Activated CD8-positive, alpha-beta memory T cell treated with anti-CD3 and anti-CD28 coated beads for 24 hours (primary cell): Measurements from ENCODE around the gene ASS1.
A peak's percentile ranks its signal among the peaks of the same experiment; 100 is the strongest.
"Not testable (repeated sequence)": the region's sequence is repeated elsewhere in the genome, so short reads cannot be mapped to it uniquely, and the experiment has no call there.

ENCODE experiments used
- DNase-seq: peaks from one replicate; pipeline ENCODE4 v3.0.0-alpha.2; 2020

The ASS1 gene

GRCh38 chr9:130444565-130445221 is at the start of gene ASS1:
Gene ASS1, plus strand, starts transcription at chr9:130444961. Its CDS starts 7,268 bp downstream, at chr9:130452229.
- peak; percentile 72 for DNase-seq

DNA sequence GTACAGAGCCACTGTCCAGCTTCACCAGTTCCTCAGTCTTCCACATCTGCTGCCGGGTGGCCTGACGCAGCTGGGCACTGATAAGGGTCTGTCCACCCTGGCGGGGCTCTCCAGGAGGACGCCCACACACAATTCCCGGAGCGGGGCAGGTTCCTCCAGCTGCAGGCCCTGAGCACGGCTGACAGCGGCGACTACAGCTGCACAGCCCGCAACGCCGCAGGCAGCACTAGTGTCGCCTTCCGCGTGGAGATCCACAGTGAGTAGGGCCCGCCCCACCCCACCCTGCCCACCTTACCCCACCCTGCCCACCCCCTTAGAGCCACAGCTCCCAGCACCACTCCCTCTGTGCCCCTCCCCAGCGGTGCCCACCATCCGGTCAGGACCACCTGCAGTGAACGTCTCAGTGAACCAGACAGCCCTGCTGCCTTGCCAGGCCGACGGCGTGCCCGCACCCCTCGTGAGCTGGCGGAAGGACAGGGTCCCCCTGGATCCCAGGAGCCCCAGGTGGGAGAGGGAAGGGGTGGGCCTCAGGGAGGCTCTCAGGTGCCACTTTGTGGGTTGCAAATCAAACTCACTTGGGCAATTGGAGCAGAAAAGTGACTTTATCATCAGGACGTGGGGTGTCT is 48.8 kb upstream of the ASS1 start:
- DNase-seq: no peak

DNA sequence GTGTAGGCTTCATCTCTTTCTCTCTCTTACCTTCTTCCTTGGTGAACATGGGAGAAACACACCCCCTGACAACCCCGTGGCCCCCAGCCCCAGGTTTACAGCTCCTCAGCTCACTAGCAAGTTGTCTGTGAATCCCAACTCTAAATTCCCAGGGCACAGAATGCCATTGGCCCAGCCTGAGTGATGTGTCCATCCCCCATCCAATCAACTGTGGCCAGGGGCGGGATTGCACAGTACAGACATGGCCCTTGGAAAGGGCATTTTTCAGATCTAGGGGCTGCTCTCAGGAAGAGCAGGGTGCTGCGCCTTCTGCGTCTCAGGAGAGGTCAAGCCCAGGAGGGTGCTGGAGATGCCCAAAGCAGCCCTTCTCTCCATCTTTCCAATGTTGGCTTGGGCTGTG is 48.2 kb upstream of the ASS1 start:
- no peak for DNase-seq

DNA sequence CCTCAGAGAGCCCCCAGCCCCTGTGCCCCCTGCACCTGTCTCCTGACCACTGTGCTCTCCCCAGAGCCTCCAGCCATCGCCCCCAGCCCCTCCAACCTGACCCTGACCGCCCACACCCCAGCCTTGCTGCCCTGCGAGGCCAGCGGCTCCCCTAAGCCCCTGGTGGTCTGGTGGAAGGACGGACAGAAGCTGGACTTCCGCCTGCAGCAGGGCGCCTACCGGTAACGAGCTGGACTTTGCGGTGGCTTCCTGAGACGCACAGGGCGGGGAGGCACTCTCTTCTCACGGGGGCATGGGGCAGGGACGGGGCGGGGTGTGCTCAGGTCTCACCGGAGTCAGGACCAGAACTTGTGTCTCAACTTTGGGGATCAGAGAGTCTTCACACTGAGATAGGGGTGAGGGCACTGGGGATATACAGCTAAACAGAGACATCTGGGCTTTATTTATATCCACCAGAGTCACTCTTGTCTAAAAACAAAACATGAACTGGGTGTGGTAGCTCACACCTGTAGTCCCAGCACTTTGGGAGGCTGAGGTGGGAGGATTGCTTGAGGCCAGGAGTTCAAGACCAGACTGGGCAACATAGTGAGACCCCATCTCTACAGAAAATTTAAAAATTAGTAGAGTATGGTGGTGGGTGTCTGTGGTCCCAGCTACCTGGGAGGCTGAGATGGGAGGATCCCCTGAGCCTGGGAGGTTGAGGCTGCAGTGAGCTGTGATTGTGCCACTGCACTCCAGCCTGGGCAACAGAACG is 46.1 kb upstream of the ASS1 start:
- no peak for DNase-seq

GRCh38 chr9:130399768-130400167 is 45.0 kb upstream of the ASS1 start:
- DNase-seq: no peak

DNA sequence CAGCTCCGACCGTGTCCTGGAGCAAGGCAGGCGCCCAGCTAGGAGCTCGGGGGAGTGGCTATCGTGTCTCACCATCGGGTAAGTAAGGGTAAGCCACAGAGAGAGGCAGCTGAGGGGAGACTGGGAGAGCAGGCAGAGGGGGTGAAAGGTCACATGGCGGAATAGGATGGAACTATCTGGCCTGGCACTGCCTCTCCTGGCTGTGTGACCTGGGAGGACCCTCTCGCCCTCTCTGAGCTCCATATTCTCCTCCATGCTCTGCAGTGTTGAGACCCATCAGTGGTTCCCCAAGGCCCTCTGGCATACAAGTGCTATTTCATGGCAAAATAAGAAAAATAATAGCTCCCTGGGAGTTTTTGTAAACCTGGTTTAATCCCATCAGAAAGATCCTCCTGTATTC is 43.9 kb upstream of the ASS1 start:
- DNase-seq: no peak

- not testable (repeated sequence) for DNase-seq
Observed at GRCh38 chr9:130401742-130402141, 43.0 kb upstream of the ASS1 start.

DNA sequence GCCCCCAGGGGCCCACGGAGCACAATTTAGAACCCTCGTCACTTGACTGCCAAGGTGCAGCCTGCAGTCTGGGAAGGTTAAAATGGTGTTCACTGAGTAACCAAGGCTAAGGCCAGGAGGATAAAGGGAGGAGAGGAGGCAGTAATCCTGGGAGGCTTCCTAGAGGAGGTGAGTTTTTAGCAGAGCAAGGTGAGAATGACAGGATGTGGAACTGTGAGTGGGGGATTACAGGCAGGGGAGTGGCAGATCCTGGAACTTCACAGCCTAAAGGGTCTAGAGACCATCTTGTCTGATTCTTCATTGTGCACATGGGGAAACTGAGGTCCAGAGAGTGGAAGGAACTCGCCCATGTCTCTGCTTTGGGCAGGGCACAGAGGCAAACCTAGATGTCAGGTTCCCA is 42.5 kb upstream of the ASS1 start:
- DNase-seq: no peak

DNA sequence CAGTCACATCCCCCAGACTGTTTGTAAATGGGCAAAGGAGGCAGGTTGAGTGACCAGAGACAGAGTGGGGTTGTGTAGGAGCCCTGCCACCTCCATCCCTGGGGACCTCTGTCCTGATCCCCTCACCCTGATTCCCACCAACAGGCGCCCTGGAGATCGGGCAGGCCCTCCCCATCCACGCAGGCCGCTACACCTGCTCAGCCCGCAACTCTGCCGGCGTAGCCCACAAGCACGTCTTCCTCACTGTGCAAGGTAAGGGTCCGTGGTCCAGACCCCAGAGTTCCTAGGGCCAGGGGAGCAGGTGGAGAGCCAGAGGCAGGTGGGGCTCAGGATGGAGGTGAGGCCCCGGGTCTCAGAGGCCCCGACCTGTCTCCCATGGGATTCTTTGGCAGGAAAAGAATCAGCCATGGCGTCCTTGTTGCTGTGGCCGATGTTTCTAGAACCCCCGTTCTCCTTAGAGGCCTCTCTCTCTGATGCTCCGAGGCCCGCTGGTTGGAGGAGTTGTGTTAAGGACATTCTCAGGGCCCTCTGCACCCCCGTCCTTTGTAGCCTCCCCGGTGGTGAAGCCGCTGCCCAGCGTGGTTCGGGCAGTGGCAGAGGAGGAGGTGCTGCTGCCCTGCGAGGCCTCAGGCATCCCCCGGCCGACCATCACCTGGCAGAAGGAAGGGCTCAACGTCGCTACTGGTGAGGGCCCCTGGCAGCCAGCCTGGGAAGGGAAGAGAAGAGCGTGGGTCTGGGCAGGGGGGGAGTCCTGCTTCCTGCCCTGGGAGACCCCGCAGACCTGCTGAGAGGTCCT is 41.9 kb upstream of the ASS1 start:
- DNase-seq: no peak

DNA sequence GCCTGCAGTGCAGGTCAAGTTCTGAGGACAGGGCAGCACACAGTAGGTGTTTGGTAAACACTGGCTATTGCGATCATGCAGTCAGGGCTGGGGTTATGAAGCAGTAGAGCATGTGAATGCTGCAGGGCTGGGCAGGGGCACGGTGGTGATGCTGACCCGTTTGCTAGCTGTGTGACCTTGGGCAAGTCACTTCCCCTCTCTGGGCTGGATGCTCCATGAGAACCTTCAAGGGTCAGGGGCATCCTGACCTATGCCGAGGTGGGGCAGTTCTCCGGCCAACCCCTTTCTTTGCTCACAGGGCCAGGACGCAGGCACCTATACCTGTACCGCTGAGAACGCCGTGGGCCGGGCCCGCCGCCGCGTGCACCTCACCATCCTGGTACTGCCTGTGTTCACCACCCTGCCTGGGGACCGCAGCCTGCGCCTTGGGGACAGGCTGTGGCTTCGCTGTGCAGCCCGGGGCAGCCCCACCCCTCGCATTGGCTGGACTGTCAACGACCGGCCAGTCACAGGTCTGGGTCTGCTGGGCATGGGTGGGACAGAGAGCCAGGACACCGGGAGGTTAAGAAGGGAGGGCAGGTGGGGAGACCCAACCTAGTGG is 39.0 kb upstream of the ASS1 start:
- DNase-seq: no peak

- DNase-seq: no peak
Observed at GRCh38 chr9:130406278-130406895, 38.4 kb upstream of the ASS1 start.

GRCh38 chr9:130407916-130408663 is 36.7 kb upstream of the ASS1 start:
- DNase-seq: no peak

- no peak for DNase-seq
Observed at GRCh38 chr9:130408669-130409068, 36.1 kb upstream of the ASS1 start.

DNA sequence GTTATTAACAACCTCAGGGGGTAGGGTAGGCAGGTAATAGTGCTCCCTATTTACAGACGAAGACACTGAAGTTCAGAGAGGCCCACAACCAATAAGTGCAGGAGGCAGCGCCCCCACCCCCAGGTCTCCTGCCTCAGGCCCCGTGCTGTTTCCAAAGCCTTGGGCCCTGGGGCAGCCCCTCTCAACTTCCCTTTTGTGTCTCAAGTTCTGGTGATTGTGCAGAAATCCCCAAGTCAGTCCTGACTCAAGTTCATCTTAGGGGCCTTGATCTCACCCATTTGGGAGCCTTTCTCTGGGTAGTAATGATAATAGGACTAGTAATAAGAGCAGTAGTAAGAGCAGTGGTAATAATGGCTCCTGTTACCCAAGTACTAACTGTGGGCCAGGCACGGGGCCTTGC is 35.5 kb upstream of the ASS1 start:
- no peak for DNase-seq

- no peak for DNase-seq
Observed at GRCh38 chr9:130410443-130410842, 34.3 kb upstream of the ASS1 start.

GRCh38 chr9:130411566-130411915 is 33.2 kb upstream of the ASS1 start:
- DNase-seq: no peak

- no peak for DNase-seq
Observed at GRCh38 chr9:130414081-130414731, 30.6 kb upstream of the ASS1 start.

DNA sequence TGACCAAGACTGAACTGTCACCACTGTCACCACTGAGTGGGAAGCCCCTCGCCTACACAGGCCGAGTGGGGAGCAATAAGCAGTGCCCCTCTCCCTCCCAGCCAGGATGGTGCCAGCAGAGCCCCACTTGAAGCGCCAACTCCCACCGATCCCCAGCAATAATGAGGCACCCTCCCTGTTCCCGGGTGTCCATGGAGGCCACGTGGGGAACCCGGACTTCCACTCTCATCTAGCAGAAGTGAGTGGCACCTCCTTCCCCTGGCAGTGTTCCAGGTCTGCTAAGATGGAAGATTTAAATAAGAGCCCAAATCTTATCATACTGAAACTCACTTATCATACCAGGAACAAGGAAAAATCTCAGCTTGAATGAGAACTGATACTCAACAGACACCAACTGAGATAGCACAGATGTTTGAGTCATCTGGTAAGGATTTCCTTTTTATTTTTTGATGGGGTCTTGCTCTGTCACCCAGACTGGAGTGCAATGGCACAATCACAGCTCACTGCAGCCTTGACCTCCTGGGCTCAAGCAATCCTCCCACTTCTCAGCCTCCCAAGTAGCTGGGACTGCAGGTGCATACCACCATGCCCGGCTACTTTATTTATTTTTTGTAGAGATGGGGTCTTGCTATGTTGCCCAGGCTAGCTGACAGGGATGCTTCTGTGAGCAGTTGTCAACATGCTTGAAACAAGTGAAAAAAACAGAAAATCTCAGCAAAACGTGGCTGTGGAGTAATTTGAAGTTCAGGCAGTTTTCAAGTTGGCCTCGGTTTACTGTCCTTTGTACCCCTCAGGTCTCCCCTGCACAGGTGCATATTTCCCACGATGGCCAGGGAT is 29.6 kb upstream of the ASS1 start:
- no peak for DNase-seq

DNA sequence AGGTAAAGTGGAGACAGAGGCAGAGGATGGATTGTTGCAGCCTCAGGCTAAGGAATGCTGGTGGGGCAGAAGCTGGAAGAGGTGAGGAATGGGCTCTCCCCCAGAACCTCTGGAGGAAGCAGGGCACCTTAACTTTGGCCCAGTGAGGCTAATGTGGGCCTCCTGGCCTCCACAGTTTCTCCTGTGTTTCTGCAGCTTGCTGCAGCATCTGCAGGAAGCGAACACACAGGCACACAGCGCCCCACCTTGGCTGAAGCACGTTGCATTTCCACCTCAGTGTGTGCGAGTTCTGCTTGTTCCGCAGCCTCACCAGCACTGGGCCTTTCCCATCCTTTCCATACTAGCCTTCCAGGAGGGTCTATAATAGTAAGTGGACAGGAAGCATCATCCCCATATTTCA is 27.2 kb upstream of the ASS1 start:
- no peak for DNase-seq

GRCh38 chr9:130418776-130419175 is 26.0 kb upstream of the ASS1 start:
- DNase-seq: no peak
